Motor neuron (in vitro differentiated cells): ENCODE measurements around the gene SLC39A13. TPM values are rescaled to one million over a fixed set of nuclear protein-coding genes. Genes with fewer than 3 reads are reported as not detected.

Source experiments
- ATAC-seq, 8 experiments: fragments of 200-7000 bp; cut with Tn5 transposase; replicated peaks in 6 of 8; 2 replicates each; pipeline ENCODE4 v1.8.0; 2021; ENCODE audit warnings: mild to moderate bottlenecking in 8 of 8, moderate library complexity in 8 of 8
- H3K27ac ChIP-seq, 2 donors: fragments of 250-450 bp; sonication (Bioruptor Pico); 2 replicates each; pipeline ENCODE4 v1.9.0; 2021; ENCODE audit warnings: antibody characterized with exemption in 2 of 2, mild to moderate bottlenecking in 2 of 2, moderate library complexity in 1 of 2
- H3K4me1 ChIP-seq, 2 donors: fragments of 250-450 bp; sonication (Bioruptor Pico); replicated peaks in 1 of 2; 2 replicates each; pipeline ENCODE4 v1.6.1; 2021; ENCODE audit warnings: antibody characterized with exemption in 2 of 2, mild to moderate bottlenecking in 2 of 2, moderate library complexity in 1 of 2
- H3K4me3 ChIP-seq, 5 donors: fragments of 250-450 bp; sonication (Bioruptor Pico); 2 replicates each; pipeline ENCODE4 v1.9.0; 2021; ENCODE audit warnings: antibody characterized with exemption in 5 of 5, mild to moderate bottlenecking in 5 of 5, moderate library complexity in 4 of 5
- WGBS, 10 experiments: fragments of 450-650 bp; shearing (Covaris generic); methylation state at CpG; one replicate each; pipeline ENCODE4 v1.0.0; 2022; 5-methylcytosine and 5-hydroxymethylcytosine counted together
- in situ Hi-C, 9 experiments: fragments of 400-800 bp; cut with MboI; loops; one replicate each; pipeline ENCODE4 v1.15.0; 2021; ENCODE audit warnings: low sequenced_read_pairs in 9 of 9, low pct_unique_long_range_greater_than_20kb in 2 of 9; ENCODE audit not compliant: unreplicated experiment in 9 of 9
- total RNA-seq, 8 experiments: library from RNA; unstranded; fragments of 300-600 nt; gene quantifications; 2 replicates each; pipeline versions ENCODE4 v1.2.3 to v1.2.4, GENCODE V29; 2022

The SLC39A13 gene
- total RNA-seq, 8 experiments from 2014 or later, result 13.8 to 31.6 (median 20.9) TPM

DNA sequence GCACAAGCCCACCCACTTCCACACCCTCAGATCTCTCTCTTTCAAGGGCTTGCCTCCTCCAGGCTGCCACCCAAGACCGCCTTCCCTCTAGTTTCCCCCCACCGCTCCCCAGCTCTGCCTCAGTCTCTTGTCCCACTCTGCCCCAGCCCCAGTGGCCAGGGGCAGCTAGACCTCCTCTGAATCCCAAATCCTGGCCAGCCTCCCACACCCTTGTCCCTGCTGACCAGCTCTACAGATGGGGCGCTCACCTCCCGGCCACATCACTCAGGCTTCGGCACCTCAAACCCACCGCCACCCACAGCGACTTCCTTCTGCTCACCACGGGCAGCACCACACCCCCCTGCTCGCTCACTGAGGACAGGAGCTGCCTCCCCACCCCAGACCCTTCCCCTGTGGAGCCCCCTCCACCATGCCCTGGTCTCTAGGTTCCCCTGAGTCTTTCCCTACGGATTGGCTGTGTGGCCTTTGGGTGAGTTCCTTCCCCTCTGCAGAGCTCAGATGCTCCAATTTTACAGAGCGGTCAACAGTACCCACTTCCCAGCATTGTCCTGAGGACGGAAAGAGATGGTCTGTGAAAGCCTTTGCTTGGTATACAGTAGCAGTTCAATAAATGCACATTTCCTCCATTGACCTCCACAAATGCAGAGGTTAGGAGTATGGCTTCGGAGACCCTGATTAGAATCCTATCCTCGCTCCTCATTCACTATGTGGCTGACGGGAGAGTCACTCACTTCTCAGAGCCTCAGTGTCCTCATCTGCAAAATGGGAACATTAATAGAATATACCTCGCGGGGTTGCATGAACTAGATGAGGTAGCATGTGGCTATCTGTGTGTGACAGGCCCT is 18.6 kb upstream of the SLC39A13 start:
- no peak overlapping the region for H3K4me3 ChIP-seq
- ATAC-seq, result no peak
- in situ Hi-C loops, result no loop called here
- H3K4me1 ChIP-seq, result peaks cover 0 to 4% of the 10 kb centered on the region in 2 donors
- WGBS, 10 experiments, result 60 to 92% (median 84%) methylated on average over 2 to 4 of the region's 17 CpGs; no CpG with 5 or more reads in 6 of the 10 experiments
- no peak overlapping the region for H3K27ac ChIP-seq

DNA sequence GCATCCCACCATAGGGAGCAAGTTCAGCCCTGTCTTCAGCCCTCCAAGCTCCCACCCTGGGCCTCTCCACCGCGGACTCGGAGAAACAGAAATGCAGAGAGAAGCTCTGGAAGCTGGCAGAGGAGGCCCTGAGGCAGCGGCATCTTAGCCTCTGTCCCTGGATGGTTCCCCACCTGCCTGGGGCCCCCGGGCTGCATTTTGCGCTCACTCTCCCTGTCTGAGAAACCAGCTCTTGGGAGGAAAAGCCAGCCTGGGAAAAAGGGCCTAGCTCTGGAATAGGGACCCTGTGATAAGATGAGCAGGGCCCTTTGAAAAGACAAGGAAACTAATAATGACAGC is 18.0 kb upstream of the SLC39A13 start:
- Histone ChIP-seq H3K4me3 (no peak overlapping the region), H3K27ac (no peak overlapping the region), H3K4me1 (peaks cover 0 to 4% of the 10 kb centered on the region in 2 donors)
- in situ Hi-C loops, result no loop called here
- ATAC-seq, result no peak
- WGBS, 10 experiments, result 100% methylated on average over 2 of the region's 6 CpGs; no CpG with 5 or more reads in 8 of the 10 experiments

DNA sequence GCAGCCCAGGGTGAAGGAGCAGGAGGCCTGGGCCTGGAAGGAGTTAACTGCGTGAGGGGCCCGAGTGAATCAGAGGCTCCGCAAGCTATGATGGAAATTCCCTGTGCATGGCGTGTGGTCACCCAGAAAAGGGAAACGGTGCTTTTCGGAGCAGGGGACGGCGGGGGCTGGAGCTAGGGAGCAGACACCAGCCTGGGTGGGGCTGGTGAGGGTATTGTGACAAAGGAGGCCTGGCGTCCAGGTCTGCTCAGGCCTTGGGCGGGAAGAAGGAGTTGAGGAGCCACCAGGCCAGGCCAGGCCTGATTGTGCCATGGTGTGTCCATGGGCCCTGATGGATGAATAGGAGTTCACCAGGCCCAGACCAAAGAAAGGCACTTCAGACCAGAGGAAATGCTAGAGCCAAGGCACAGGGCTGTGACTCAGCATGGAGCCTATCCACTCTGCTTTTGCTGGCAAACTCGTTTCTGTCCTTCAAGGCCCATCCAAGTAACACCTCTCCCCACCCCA is 17.3 kb upstream of the SLC39A13 start:
- 47 to 93% (median 68%) methylated on average over 1 to 4 of the region's 11 CpGs; no CpG with 5 or more reads in 6 of the 10 experiments for WGBS, 10 experiments
- no peak for ATAC-seq
- in situ Hi-C loops, result no loop called here

DNA sequence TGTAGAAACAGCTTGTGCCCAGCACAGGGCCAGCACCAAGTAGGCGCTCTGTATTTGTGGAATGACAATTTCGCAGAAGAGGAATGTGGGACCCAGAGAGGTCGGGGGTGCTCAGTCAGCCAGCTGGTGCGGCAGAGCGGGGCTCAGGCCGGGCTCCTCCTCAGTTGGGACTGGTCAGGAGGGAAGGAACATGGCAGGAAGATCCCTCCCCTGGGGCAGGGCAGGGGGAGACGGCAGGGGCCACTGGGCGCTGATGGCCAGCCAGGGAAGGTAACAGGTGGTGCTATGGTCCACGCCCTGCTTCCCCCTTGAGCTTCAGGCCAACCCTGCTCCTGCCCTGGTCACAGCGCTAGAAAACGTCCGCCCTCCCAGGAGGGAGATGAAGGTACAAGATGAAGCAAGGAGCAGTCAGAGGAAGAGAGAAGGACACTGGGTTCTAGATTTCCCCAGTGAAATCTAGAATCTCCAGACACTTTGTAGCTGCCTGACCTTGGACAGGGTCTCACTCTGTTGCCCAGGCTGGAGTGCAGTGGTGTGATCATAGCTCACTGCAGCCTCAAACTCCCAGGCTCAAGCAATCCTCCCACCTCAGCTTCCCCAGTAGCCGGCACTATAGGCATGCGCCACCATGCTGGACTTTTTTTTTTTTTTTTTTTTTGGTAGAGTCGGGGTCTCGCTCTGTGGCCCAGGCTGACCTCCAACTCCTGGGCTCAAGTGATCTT is 16.5 kb upstream of the SLC39A13 start:
- in situ Hi-C loops, result no loop called here
- Histone ChIP-seq H3K4me1 (peaks cover 0 to 4% of the 10 kb centered on the region in 2 donors), H3K27ac (no peak overlapping the region), H3K4me3 (no peak overlapping the region)
- 70 to 100% (median 95%) methylated on average over 1 to 5 of the region's 16 CpGs; no CpG with 5 or more reads in 2 of the 10 experiments for WGBS, 10 experiments
- no peak for ATAC-seq

More for the DNA sequence above, 17.3 kb upstream of the SLC39A13 start:
- no peak overlapping the region for H3K4me3 ChIP-seq
- H3K27ac ChIP-seq, result no peak overlapping the region
- peaks cover 0 to 4% of the 10 kb centered on the region in 2 donors for H3K4me1 ChIP-seq

DNA sequence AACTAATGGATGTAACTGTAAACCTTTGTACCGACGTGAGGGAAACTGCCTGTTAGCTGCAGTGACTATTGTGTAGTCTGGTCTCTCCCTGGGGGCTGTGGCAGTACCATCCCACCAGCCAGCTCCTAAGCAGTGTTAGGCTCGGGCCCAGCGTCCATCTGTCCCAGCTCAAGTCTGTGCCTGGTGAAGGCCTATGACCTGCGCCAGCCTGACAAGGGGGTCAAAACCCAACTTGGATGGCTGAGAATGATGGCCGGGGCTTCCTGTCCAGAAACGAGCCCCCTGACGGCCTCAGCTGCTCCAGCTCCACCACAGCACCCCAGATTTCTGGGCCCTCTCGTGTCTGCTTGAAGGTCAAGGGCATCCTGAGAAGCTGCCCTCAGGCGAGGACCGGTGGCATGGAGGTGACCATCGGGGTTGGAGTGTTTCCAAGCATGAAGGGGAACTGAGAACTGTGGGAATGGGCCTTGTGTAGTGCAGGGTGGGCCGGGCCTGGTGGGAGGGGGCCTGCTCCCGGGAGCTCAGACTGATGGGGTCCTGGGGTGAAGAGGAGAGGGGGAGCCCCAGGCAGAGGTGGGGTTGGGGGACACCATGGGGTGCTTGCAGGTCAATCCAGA is 15.7 kb upstream of the SLC39A13 start:
- 85 to 100% (median 86%) methylated on average over 3 to 7 of the region's 14 CpGs; no CpG with 5 or more reads in 6 of the 10 experiments for WGBS, 10 experiments
- Histone ChIP-seq H3K27ac (no peak overlapping the region), H3K4me1 (peaks cover 0 to 4% of the 10 kb centered on the region in 2 donors), H3K4me3 (no peak overlapping the region)
- in situ Hi-C loops, result no loop called here
- no peak for ATAC-seq

DNA sequence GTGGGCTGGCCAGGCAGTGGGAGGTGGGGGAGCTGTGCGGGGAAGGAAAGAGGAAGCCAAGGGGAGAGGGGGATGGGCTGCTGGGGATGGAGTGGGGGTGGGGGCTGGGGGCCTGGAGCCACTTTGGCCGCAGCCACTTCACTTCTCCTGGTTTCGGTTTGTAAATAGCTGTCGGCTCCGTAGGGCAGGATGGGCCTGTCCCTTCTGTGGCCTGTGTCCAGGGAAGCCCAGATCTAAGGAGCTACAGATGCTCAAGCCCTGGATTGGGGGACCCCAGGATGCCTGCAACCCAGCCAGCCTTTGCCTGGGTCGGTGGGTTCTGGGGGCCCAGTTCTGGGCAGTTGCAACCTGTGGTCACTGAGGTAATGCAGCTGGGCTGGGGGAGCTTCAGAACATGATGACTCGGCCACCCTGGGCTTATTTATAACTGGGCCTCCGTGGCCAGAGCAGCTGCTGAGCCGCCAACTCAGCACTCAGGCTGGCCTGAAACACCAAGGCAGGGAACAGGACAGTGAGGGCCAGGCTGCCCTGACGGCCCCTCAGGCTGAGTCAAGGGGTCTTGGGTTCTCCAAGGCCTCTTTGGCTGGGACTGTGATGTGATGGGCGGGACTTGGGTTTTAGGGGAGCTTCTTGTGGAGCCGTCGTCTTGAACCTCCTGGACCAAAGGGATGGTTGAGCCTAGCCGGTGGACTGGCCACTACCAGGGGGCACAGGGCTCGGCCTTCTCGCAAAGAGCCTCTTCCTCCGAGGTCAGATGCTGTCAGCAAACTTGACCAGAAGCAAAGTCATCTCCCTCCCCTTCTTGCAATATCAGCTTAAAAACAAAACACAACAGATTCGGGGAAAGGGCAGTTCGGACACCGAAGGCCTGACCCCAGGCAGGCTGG is 15.0 kb upstream of the SLC39A13 start:
- ATAC-seq, result peak in 7 of 8 experiments; percentile 61 to 88 (median 84)
- Histone ChIP-seq H3K4me3 (no peak overlapping the region), H3K27ac (peak overlapping the region in 1 of 2 donors; percentile 3), H3K4me1 (peaks cover 0 to 4% of the 10 kb centered on the region in 2 donors)
- in situ Hi-C loops, result no loop called here
- whole genome bisulfite sequencing, 10 experiments, result 40 to 100% (median 80%) methylated on average over 1 to 5 of the region's 20 CpGs; no CpG with 5 or more reads in 5 of the 10 experiments

DNA sequence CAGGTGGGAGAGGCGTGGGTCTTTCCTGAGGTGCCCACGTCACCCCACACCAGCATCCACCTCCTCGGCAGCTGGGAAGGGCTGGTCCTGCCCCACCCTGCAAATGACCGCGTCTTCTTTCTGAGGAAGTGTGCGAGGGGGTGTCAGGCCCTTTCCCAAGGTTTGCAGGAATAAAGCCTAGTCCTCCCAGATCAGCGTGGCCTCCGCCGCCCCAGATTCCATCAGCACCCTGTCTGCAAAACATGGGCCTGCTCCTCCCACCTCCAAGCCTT is 14.4 kb upstream of the SLC39A13 start:
- 80 to 100% (median 97%) methylated on average over 1 to 4 of the region's 9 CpGs; no CpG with 5 or more reads in 6 of the 10 experiments for WGBS, 10 experiments
- H3K4me1 ChIP-seq, result peaks cover 0 to 4% of the 10 kb centered on the region in 2 donors
- no peak overlapping the region for H3K27ac ChIP-seq
- H3K4me3 ChIP-seq, result no peak overlapping the region
- no peak for ATAC-seq
- in situ Hi-C loops, result no loop called here

DNA sequence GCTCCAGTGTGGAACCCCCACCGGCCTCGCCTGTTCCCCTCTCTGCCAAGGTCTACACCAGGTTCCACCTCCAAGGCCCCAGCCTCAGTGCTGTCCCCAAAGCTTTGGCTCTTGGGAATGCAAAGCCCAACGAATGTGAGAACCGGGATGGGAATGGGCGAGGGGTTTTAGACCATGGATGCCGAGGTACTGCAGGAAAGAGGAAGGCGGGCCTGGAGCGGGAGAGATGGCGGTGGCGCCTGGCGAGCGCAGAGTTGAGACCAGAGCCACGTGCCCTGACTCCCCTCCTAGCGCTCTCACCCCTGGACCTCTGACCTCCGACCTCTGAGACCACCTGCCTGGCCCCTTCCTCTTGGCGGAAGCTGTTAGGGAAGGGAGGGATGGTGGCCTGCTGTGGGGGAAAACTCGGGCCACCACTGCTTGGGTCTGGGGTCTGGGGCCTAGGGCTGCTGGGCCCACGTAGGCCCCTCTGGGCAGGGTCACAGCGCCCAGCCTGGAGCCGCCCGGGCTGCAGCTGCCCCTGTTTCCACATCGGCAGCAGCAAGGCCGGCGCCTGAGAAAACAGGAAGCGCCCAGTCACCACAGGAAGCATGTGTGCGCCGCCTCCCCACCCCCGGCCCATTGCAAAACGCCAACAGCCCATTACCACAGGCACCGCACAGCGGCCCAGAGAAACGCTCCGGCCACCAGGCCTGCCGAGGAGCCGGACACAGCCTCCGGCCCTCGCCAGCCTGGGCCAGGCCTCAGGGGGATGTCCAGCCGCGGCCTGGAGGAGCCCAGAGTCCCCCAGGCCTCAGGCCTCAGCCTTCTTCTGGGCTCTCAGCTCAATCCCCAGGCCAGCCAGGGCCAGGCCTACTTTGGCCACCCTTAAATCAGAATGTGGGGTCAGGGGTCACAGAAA is 13.8 kb upstream of the SLC39A13 start:
- Histone ChIP-seq H3K4me3 (no peak overlapping the region), H3K27ac (no peak overlapping the region), H3K4me1 (peaks cover 0 to 8% of the 10 kb centered on the region in 2 donors)
- in situ Hi-C loops, result no loop called here
- ATAC-seq, result no peak
- WGBS, 10 experiments, result 60 to 93% (median 87%) methylated on average over 1 to 12 of the region's 39 CpGs; no CpG with 5 or more reads in 5 of the 10 experiments

DNA sequence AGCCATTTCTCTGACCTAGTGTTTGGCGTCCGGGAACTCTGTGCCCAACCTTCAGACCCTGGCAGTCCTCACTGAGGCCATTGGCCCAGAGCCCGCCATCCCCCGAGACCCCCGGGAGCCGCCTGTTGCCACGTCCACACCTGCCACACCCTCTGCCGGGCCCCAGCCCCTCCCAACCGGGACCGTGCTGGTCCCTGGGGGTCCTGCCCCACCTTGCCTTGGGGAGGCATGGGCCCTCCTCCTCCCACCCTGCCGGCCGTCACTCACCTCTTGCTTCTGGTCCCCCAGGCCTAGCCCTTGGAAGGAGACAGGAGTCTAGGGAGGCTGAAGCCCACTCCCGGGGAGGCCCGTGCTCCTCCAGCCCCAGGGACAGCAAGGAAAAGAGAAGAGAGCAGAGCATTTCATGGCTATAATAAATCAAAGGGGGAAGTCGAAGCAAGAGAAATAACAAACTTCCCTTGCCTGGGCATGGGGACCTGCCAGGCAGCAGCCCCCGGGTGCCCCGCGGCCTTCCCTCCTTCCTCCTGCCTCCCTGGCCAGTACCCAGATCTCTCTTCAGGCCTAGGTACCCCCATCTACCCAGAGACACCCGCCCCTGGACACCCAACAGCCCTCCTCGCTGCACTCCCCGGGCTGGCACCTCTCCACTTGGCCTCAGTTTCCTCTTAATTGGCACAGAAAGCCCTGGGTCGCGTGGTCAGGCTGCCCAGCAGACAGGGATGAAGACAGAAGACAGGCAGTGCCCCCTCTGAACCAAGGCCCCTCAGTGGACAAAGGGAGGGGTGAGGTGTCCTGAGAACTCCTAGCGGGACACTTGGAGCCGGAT is 13.0 kb upstream of the SLC39A13 start:
- Histone ChIP-seq H3K4me3 (no peak overlapping the region), H3K4me1 (peaks cover 8 to 16% of the 10 kb centered on the region in 2 donors), H3K27ac (no peak overlapping the region)
- 40 to 100% (median 92%) methylated on average over 1 to 4 of the region's 25 CpGs; no CpG with 5 or more reads in 6 of the 10 experiments for WGBS, 10 experiments
- no peak for ATAC-seq
- in situ Hi-C loops, result no loop called here

DNA sequence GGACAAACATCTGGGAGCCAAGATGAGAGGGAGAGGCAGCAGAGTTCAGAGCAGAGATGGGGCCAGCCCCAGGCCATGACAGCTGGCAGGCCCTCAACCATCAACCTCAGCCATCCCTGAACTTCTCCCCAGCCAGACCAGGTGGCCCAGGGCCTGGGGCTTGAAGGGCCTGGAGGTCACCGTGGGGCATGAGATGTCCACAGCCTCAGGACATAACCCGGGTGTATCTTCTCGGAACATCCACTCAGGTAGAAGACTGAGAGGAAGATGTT is 12.4 kb upstream of the SLC39A13 start:
- no peak for ATAC-seq
- in situ Hi-C loops, result no loop called here
- 90 to 100% (median 93%) methylated on average over 2 to 3 of the region's 3 CpGs; no CpG with 5 or more reads in 7 of the 10 experiments for WGBS, 10 experiments
- peaks cover 13 to 19% of the 10 kb centered on the region in 2 donors for H3K4me1 ChIP-seq
- H3K27ac ChIP-seq, result no peak overlapping the region
- H3K4me3 ChIP-seq, result no peak overlapping the region

DNA sequence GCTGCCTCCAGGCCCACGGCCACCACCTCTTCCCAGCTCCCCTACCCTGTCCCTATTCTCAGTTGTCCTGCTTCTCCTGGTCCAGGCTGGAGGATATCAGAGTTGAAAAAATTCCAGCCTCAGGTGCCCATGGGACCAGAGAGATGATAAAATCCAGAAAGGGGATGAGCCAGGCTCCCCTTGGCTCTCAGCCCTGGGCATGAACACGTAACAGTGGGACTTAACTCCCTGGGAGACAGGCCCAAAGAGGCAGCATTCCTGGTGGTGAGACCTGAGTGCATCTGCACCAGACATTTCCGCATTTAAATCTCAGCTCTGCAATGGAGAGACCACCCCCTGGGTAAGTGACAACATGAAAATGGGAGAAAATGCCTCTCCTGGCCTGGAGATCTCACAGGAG is 10.4 kb upstream of the SLC39A13 start:
- 67 to 100% (median 83%) methylated on average over 1 to 3 of the region's 3 CpGs; no CpG with 5 or more reads in 5 of the 10 experiments for WGBS, 10 experiments
- in situ Hi-C loops, result no loop called here

More for the DNA sequence above, 10.4 kb upstream of the SLC39A13 start:
- peaks cover 19% of the 10 kb centered on the region in 2 donors for H3K4me1 ChIP-seq
- no peak overlapping the region for H3K27ac ChIP-seq
- ATAC-seq, result no peak
- no peak overlapping the region for H3K4me3 ChIP-seq
